Measurements from ENCODE around the gene TFPI. TPM values are rescaled to one million over a fixed set of nuclear protein-coding genes. Genes with fewer than 3 reads are reported as not detected.

The TFPI gene
- total RNA-seq: 1.4 and 2.3 TPM in 2 replicates

DNA sequence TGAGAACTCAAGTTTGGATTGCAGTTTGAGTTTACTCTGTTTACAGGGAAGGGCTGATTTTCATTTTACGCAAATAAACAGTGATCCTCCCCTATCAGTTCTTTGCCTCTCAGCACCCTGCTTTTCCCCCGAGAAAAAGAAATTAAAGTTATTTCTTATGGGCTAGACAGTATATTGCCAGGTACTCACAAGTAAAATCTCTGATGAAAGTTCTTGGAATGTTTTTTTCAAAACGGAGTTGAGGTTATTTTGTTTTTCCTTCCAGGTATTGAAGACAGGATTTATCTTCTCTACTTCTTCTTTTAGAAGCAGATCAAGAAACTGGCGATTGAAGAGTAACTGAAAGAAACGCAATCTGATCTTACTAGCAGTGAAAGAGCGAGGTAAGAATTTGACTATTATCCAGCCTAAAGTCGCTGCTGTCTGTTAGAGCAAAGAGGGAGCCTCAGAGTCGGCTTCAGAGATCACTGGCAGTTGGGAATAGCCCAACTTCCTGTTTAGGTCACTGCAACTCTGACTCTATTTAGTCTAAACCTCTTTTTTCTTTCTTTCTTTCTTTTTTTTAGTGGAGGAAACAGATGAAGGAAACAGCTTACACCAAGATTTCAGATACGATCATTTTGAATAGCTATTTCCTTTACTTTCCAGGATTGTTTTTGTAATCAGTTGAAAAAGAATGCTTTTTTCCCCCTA lies at the start of gene TFPI:
TSS of gene TFPI (minus strand) at position 425 of the 693 bp plus-strand sequence. CDS start 50,667 bp downstream, outside the sequence.

Other genes with a start within 250 kb of the TFPI start
- gene CALCRL, start 106.2 kb downstream of the TFPI start, total RNA-seq: 2.1 and 3.7 TPM in 2 replicates

Data from hair follicular keratinocyte (primary cell).